Measurements from ENCODE around the gene HSPG2.
"Not testable (repeated sequence)": the region's sequence is repeated elsewhere in the genome, so short reads cannot be mapped to it uniquely, and the experiment has no call there.

- not testable (repeated sequence) for TF ChIP-seq POLR2AphosphoS5 (IDR thresholded peaks at IDR 0.05; ENCODE audit: borderline replicate concordance, low read depth, low read length); EZH2 (IDR thresholded peaks at IDR 0.05)
Measured at GRCh38 chr1:21974699-21975098, 37.6 kb upstream of the HSPG2 start.
